GM23338 (cell line): ENCODE measurements around the gene STAM.

Experiments used
- CREB1 ChIP-seq: fragments of 250-450 bp; sonication (Bioruptor Pico); IDR thresholded peaks from 2 replicates; pipeline ENCODE4 v1.5.0; 2020; ENCODE audit warnings: low read depth, mild to moderate bottlenecking, moderate library complexity
- CTCF ChIP-seq, 2 experiments: fragments of 200-600 bp in 1 of 2; sonication (generic) in 1 of 2; conservative IDR thresholded peaks; 2 replicates each; pipeline versions ENCODE4 v1.5.1 to v1.6.1; 2016 to 2017; ENCODE audit warnings: antibody characterized with exemption in 2 of 2, low read depth in 2 of 2, mild to moderate bottlenecking in 2 of 2, moderate library complexity in 1 of 2
- ETS1 ChIP-seq: IDR thresholded peaks from 2 replicates; pipeline ENCODE4 v1.6.1; 2016; ENCODE audit warnings: antibody characterized with exemption
- EZH2 ChIP-seq: fragments of 200-600 bp; sonication (generic); IDR thresholded peaks from one replicate; pipeline ENCODE4 v1.8.0; 2017; ENCODE audit warnings: antibody characterized with exemption, mild to moderate bottlenecking, low read depth; ENCODE audit not compliant: unreplicated experiment
- EZH2phosphoT487 ChIP-seq: fragments of 200-600 bp; sonication (generic); IDR thresholded peaks from one replicate; pipeline ENCODE4 v1.8.1; 2018; ENCODE audit warnings: antibody characterized with exemption; ENCODE audit not compliant: unreplicated experiment
- JUNB ChIP-seq: IDR thresholded peaks from one replicate; pipeline ENCODE4 v1.6.1; 2016; ENCODE audit warnings: antibody characterized with exemption; ENCODE audit not compliant: unreplicated experiment
- NANOG ChIP-seq: IDR thresholded peaks from 2 replicates; pipeline ENCODE4 v1.6.1; 2016; ENCODE audit warnings: antibody characterized with exemption, borderline replicate concordance
- POLR2AphosphoS5 ChIP-seq: IDR thresholded peaks from 2 replicates; pipeline ENCODE4 v1.6.1; 2016; ENCODE audit warnings: antibody characterized with exemption, low read depth
- REST ChIP-seq: IDR thresholded peaks from one replicate; pipeline ENCODE4 v1.6.1; 2018; ENCODE audit warnings: antibody characterized with exemption; ENCODE audit not compliant: unreplicated experiment
- ZNF331 ChIP-seq: fragments of 250-450 bp; sonication (Bioruptor Pico); IDR thresholded peaks from 2 replicates; pipeline ENCODE4 v1.5.0; 2020; ENCODE audit warnings: low read depth, mild to moderate bottlenecking, moderate library complexity

GRCh38 chr10:17665747-17666146 is 21.8 kb downstream of the STAM start:
- TF ChIP-seq CTCF (conservative IDR thresholded peaks at IDR 0.05; ENCODE audit: low read depth in 2 of 2) (no peak), EZH2phosphoT487 (no peak), POLR2AphosphoS5 (no peak), NANOG (no peak), REST (no peak), CREB1 (CRISPR knock-in tag) (no peak), EZH2 (no peak), ZNF331 (no peak), JUNB (no peak), ETS1 (no peak)
